GM21619 (cell line): ENCODE results near the gene TGIF2LY.
"Not testable (repeated sequence)": the region's sequence is repeated elsewhere in the genome, so short reads cannot be mapped to it uniquely, and the experiment has no call there.

Experiments used
- ATAC-seq: cut with Tn5 transposase; IDR thresholded peaks from one replicate; pipeline ENCODE4 v1.9.1; 2021; ENCODE audit not compliant: unreplicated experiment

Gene TGIF2LY

GRCh38 chrY:3578767-3579166, at the start of gene TGIF2LY:
Gene TGIF2LY, plus strand, starts transcription at chrY:3579067. Its CDS starts 178 bp downstream, at chrY:3579245.
- ATAC-seq: not testable (repeated sequence)
